Stimulated activated CD4-positive, alpha-beta T cell treated with anti-CD3 and anti-CD28 coated beads, Interleukin-15, amount 100 ng/mL, for 24 hours (primary cell): ENCODE results near the gene KDM4B.
"Not testable (repeated sequence)": the region's sequence is repeated elsewhere in the genome, so short reads cannot be mapped to it uniquely, and the experiment has no call there.

Source experiments
- DNase-seq: peaks from one replicate; pipeline ENCODE4 v3.0.0-alpha.2; 2020

KDM4B gene

DNA sequence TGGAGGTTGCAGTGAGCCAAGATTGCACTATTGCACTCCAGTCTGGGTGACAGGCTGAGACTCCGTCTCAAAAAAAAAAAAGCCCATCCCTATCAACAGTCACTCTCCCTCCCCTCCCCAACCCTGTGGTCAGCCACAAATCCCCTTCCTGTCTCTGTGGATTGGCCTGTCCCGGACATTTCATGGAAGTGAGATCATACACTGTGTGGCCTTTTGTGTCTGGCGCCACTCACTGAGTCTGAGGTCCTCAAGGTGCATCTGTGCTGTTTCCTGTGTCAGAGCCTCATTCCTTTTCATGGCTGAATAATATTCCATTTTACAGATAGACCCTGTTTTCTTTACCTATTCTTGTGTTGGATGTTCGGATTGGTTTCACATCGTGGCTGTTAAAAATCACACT, 222.2 kb downstream of the KDM4B start:
- DNase-seq, result no peak

DNA sequence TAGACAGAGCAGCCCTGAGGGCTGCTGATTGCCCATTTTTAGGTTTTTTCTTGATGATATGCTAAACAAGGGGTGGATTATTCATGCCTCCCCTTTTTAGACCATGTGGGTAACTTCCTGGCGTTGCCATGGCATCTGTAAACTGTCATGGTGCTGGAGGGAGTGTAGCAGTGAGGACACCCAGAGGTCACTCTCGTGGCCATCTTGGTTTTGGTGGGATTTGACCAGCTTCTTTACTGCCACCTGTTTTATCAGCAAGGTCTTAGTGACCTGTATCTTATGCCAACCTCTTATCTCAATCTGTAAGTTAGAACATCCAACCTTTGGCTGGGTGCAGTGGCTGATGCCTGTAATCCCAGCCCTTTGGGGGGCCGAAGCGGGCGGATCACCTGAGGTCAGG, 223.7 kb downstream of the KDM4B start:
- DNase-seq, result no peak

DNA sequence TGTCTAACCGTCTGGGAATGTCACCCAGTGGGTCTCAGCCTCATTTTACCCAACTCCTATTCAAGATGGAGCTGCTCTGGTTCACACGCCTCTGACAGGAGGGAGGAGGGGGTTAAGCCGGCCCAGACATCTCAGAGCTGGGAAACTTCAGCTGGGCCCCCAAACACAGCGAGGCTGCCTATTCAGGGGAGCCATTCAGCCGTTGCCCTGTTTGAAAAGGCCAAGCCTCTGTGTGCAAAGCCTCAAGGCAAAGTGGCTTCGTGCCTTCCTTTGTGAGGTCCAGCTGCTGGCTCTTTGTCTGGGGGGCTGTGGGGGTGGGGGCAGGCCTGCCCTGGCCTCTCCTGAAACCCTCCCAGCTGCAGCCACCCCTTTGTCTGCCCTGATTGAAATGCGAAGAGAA, 224.3 kb downstream of the KDM4B start:
- no peak for DNase-seq

DNA sequence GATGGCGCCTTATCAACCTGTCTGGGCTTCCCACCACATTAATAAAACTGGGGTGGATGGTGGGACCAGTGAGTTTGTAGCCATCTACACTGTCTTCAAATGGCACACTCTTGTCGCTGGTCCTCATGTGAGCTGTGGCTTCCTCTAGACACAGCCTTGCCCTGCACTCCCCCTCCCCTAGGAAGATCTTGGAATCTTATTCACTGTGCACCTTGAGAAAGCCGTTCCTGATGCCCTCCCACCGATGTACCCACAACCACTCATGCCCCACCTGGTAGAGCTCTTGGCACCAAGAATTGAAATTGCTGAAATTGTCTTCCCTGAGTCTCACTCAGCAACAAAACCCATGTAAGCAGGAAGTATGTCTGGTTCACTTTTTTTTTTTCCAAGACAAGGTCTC, 225.7 kb downstream of the KDM4B start:
- no peak for DNase-seq

DNA sequence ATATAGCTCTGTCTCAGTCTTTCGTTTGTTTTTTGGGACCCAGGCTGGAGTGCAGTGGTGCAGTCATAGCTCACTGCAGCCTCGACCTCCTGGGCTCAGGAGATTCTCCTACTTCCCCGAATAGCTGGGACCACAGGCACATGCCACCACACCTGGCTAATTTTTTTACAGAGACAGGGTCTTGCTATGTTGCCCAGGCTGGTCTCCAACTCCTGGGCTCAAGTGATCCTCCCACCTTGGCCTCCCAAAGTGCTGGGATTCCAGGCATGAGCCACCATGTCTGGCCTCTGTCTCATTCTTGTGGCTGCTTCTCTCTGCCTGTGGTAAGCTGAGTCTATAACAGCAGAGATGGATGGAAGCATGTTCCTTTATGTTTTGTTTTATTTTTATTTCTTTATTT, 226.7 kb downstream of the KDM4B start:
- DNase-seq, result not testable (repeated sequence)

DNA sequence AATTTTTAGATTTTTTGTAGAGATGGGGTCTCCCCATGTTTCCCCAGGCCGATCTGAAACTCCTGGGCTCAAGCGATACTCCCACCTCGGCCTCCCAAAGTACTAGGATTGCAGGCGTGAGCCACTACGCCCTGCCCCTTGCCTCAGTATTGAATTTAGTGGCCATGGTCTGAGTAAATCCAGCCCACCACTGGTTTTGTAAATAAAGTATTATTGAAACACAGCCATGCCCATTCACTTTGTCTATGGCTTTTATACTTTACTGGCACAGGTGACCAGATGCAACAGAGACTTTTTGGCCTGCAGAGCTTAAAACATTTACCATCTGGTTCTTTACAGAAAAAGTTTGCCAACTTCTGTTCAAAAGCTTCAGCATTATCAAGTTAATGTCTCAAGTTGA, 227.9 kb downstream of the KDM4B start:
- no peak for DNase-seq

DNA sequence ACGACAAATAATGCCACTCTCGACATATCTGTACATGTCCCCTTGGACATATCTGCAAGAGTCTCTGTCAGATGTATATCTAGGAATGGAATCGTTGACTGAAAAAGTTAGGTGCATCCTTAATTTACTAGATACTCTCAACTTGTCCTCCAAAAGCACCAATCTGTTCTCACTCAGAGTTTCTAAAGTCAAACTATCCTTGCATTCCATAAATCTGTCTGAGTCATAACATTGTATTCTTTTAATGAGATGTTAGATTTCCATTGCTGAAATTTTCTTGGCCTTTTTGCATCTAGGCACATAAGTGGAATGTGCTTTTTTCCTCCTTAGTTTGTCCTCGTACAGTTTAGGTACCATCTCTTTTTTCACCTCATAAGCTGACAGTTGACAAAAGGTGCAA, 231.9 kb downstream of the KDM4B start:
- DNase-seq, result no peak

DNA sequence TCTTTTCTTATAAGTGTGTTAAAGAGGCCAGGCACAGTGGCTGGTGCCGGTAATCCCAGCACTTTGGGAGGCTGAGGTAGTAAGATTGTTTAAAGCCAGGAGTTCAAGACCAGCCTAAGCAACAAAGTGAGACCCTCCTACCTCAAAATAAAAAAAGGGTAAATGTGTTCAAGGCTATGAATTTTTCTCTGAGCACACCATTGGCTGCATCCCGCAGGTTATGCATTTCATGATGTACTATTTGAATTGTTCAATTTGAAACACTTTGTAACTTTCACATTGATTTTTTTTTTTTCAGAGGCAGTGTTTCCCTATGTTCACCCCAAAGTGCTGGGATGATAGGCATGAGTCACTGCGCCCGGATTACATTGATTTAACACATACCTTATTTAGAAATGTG, 233.6 kb downstream of the KDM4B start:
- no peak for DNase-seq
